NB4 (cell line): ENCODE measurements around the gene ENHO.

Experiments
- DNase-seq: peaks from one replicate; pipeline ENCODE4 v3.0.0; 2010; ENCODE audit warnings: low read depth
- H3K4me3 ChIP-seq: one replicate; pipeline ENCODE4 v1.5.1; 2011; ENCODE audit warnings: mild to moderate bottlenecking, low read depth, low read length, moderate library complexity
- CTCF ChIP-seq: IDR thresholded peaks from one replicate; pipeline ENCODE4 v1.5.1; 2012; ENCODE audit warnings: low read depth, low read length
- MAX ChIP-seq: IDR thresholded peaks from 2 replicates; pipeline ENCODE4 v1.6.1; 2011; ENCODE audit warnings: low read depth, low read length
- MYC ChIP-seq: IDR thresholded peaks from 2 replicates; pipeline ENCODE4 v1.6.1; 2011; ENCODE audit warnings: low read depth, low read length
- POLR2A ChIP-seq: IDR thresholded peaks from 2 replicates; pipeline ENCODE4 v1.6.1; 2011; ENCODE audit warnings: mild to moderate bottlenecking; ENCODE audit not compliant: insufficient read length; ENCODE audit errors: extremely low read depth

Gene ENHO

DNA sequence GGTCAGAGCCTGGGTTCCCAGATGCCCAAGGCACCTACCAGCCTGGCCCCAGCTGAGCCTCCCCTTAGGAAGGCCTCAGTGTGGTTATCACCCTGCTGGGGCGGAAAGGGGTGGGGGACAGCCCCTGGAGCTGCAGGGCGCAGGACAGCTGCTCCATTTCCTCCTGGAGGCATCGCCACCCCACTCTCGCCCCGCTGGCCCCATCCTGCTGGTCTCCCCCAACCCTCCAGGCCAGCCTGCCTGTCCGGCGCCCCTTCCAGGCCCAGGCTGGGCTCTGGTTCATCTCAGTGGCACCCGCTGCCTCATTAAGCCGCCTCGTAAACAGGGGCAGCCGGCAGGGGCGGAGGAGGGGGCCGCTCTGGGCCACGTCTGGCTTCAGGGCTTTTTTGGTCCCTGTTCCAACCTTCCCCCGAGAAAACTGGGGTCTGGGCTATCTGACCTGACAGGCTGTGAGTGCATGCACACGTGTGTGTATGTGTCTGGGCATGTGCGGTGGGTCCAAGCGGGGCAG is 30.8 kb upstream of the ENHO start:
- no peak for DNase-seq
- TF ChIP-seq POLR2A (no peak), CTCF (no peak), MAX (no peak), MYC (no peak)
- no peak overlapping the region for H3K4me3 ChIP-seq

DNA sequence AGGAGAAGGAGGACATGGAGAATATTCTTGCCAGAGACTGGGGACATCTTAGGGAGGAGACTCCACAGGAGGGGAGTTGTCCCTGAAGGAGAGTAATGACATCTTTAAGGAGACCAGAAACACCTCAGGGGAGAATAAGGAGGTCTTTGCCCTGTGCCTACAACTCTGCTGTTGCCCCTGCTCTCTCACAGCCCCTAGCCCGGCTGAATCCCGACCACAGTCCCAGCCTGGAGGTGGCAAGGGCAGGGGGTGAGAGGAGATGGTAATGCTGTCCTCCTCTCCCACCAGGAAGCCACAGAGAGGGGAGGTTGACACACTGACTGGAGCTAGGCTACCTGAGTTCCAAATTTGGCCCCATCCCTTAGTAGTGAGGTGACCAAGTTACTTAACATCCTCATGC is 30.2 kb upstream of the ENHO start:
- no peak overlapping the region for H3K4me3 ChIP-seq
- DNase-seq: no peak
- TF ChIP-seq CTCF: no peak

GRCh38 chr9:34552606-34552981 is 29.8 kb upstream of the ENHO start:
- no peak for DNase-seq
- TF ChIP-seq MYC (no peak), CTCF (no peak), MAX (no peak), POLR2A (no peak)
- no peak overlapping the region for H3K4me3 ChIP-seq

DNA sequence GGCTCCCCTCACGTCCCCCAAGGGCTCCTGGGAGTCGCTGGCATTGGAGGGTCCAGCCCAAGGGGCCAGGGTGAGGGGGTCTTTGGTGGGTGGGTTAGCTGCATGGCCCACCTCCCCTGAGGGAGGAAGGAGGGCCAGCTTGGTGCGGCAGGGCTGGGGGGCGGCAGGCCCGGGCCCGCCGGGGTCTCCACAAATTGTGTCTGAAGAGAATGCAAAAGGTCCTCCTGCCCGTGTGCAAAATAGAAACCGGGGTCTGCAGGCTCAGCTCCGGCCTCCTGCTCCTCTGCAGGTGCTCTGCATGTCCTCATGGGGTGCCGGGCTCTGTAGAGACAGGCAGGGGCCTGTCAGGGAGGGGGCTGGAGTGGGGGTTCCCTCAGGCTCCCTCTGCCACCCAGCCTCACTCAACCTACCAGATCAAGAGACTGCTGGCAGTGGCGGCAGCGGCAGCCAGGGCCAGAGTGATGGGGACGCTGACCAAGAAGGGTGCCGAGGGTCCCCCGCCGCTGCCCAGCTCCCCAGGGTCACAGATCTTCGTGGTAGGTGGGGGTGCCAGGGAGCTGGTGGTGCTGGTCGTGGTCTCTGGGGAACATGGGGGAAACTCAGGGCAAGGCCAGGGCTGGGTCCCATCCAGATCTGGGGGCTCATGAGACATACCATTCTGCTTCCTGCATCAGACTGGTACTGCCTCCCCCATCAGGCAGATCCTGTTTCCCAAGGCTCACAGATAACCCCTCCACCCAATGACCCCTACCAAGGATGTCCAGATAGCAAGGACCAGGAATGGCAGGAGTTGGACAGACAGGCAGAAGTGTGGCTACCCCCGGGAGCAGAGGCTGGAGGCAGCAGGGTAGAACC is 29.2 kb upstream of the ENHO start:
- no peak for TF ChIP-seq CTCF
- no peak for TF ChIP-seq POLR2A
- TF ChIP-seq MYC: no peak
- TF ChIP-seq MAX: no peak
- no peak overlapping the region for H3K4me3 ChIP-seq
- no peak for DNase-seq

DNA sequence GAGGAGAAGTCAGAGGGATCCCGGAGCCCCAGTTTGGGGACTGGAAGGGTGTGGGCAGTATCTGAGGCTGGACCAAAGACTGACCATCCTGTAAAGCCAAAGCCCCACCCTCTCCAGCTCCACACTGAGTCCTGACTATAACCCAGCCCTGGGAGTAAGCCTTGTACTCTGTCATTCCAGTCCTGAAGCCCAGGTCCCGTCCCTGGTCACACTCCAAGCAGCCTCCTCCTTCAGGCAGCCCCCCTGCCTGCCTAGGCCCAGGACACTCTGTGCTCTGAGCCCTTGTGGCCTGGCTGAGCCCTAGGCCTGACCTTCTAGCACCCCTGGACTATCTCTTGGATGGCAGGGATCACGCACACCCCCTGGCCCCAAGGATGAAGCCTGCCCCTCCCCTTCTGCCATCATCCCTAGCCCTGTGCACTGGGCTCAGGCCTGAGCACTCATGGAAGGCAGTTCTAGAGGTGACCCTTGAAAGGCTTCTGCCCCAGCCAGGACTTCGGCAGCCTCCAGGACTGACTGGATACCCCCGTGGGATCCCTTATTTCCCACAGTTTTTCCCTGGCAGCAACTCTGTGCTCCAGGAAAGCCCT is 28.0 kb upstream of the ENHO start:
- TF ChIP-seq MYC: no peak
- DNase-seq: no peak
- H3K4me3 ChIP-seq: no peak overlapping the region

- no peak for DNase-seq
- no peak for TF ChIP-seq MAX
- TF ChIP-seq POLR2A: no peak
- no peak for TF ChIP-seq MYC
- no peak for TF ChIP-seq CTCF
- no peak overlapping the region for H3K4me3 ChIP-seq
Observed at GRCh38 chr9:34550016-34550680, 27.4 kb upstream of the ENHO start.
